OCI-LY7 (cell line): ENCODE data around the gene BTBD2.

Source experiments
- EZH2phosphoT487 ChIP-seq: fragments of 200-600 bp; sonication (generic); IDR thresholded peaks from 2 replicates; pipeline ENCODE4 v1.6.1; 2018; ENCODE audit warnings: low read depth, borderline replicate concordance, mild to moderate bottlenecking, mixed run types, antibody characterized with exemption, low read length, moderate library complexity, mixed read lengths
- TF ChIP-seq, protein P1 (sequence below): fragments of 200-600 bp; sonication (generic); conservative IDR thresholded peaks from 2 replicates; pipeline ENCODE4 v1.5.1; 2014; ENCODE audit warnings: mild to moderate bottlenecking, antibody characterized with exemption, low read length, moderate library complexity, mixed read lengths

DNA sequence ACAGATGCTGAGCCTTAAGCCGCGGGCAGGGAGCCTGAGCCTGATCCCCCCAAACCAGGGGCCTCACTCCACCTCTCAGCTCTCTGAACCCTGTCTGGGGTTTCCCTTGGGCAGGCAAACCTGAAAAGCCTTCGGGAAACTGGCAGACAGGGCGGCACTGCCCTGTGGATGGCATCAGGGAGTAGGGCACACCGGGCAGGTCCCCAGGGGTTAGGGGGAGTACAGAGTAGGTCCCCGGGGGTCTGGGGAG, 25.8 kb upstream of the BTBD2 start:
- TF ChIP-seq, protein P1, sequence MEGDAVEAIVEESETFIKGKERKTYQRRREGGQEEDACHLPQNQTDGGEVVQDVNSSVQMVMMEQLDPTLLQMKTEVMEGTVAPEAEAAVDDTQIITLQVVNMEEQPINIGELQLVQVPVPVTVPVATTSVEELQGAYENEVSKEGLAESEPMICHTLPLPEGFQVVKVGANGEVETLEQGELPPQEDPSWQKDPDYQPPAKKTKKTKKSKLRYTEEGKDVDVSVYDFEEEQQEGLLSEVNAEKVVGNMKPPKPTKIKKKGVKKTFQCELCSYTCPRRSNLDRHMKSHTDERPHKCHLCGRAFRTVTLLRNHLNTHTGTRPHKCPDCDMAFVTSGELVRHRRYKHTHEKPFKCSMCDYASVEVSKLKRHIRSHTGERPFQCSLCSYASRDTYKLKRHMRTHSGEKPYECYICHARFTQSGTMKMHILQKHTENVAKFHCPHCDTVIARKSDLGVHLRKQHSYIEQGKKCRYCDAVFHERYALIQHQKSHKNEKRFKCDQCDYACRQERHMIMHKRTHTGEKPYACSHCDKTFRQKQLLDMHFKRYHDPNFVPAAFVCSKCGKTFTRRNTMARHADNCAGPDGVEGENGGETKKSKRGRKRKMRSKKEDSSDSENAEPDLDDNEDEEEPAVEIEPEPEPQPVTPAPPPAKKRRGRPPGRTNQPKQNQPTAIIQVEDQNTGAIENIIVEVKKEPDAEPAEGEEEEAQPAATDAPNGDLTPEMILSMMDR = no peak
- TF ChIP-seq EZH2phosphoT487 = no peak
